ENCODE measurements around the gene VIM.

The VIM gene

DNA sequence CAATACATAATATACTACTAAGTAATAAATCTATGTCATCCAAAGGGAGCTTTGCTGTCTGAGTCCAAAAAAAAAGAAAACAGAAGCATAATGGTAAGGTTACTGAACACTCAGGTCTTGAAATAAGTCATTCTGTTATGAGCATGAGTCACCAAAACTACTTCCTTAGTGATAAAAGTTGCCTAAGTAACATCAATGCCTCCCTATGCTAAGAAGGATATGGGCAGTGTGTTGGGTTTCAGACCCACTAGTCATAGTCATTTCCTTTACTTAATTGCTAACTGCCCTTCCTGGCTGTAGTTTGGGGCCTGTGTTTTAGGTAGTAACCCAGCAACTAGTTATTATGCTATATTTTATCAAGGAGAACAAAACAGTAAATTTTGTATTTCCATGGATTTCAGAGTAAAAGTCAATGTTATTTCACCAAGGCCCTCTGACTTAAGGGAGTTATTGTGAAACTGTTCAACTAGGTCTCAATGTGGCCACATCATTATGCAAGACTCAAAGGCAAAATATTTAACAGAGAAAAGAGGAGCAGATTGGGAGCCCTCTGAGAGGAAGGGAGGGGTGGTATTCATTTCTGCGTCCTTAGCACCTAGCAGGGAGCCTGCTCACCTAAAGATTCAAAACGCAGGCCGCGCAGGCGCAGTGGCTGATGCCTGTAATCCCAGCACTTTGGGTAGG is 11.7 kb upstream of the VIM start:
- H3K4me3 ChIP-seq (IDR thresholded peaks at IDR 0.05; ENCODE audit: insufficient read depth, low read depth, low read length), result no peak overlapping the region
- H3K79me2 ChIP-seq (ENCODE audit: insufficient read depth, low read depth), result no peaks in the 10 kb centered on the region
- no peaks in the 10 kb centered on the region for H3K27me3 ChIP-seq (ENCODE audit: insufficient read depth, low read depth)
- H3K9ac ChIP-seq, result no peak overlapping the region
- TF ChIP-seq, protein P1, sequence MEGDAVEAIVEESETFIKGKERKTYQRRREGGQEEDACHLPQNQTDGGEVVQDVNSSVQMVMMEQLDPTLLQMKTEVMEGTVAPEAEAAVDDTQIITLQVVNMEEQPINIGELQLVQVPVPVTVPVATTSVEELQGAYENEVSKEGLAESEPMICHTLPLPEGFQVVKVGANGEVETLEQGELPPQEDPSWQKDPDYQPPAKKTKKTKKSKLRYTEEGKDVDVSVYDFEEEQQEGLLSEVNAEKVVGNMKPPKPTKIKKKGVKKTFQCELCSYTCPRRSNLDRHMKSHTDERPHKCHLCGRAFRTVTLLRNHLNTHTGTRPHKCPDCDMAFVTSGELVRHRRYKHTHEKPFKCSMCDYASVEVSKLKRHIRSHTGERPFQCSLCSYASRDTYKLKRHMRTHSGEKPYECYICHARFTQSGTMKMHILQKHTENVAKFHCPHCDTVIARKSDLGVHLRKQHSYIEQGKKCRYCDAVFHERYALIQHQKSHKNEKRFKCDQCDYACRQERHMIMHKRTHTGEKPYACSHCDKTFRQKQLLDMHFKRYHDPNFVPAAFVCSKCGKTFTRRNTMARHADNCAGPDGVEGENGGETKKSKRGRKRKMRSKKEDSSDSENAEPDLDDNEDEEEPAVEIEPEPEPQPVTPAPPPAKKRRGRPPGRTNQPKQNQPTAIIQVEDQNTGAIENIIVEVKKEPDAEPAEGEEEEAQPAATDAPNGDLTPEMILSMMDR (conservative IDR thresholded peaks at IDR 0.05; ENCODE audit: low read depth, low read length), result no peak
- no peak overlapping the region for H2AFZ ChIP-seq (ENCODE audit: low read depth)
- no peak overlapping the region for H3K4me2 ChIP-seq
- no peaks in the 10 kb centered on the region for H4K20me1 ChIP-seq (ENCODE audit: insufficient read depth)
- H3K36me3 ChIP-seq (ENCODE audit: insufficient read depth), result no peaks in the 10 kb centered on the region
- H3K27ac ChIP-seq, result no peak overlapping the region
- no peaks in the 10 kb centered on the region for H3K4me1 ChIP-seq (ENCODE audit: low read depth, poor library complexity, severe bottlenecking)

DNA sequence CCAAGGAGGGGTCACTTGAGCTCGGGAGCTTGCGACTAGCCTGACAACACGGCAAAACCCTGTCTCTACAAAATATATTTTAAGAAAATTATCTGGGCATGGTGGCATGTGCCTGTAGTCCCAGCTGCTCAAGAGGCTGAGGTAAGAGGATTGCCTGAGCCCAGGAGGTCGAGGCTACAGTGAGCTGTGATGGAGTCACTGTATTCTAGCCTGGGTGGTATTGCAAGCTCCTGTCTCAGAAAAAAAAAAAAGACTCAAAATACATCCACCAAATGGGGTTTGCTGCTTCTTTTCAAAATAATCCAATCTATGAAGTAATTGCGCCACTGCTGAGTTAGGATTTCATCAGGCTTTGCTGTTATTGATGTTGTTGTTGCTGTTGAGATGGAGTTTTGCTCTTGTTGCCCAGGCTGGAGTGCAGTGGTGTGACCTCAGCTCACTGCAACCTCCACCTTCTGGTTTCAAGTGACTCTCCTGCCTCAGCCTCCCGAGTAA is 11.1 kb upstream of the VIM start:
- H3K4me2 ChIP-seq, result no peak overlapping the region
- H3K9ac ChIP-seq, result no peak overlapping the region
- no peaks in the 10 kb centered on the region for H3K4me1 ChIP-seq (ENCODE audit: low read depth, poor library complexity, severe bottlenecking)

GRCh38 chr10:17217631-17218232 is 10.3 kb upstream of the VIM start:
- Histone ChIP-seq H2AFZ (ENCODE audit: low read depth) (no peak overlapping the region), H3K4me3 (IDR thresholded peaks at IDR 0.05; ENCODE audit: insufficient read depth, low read depth, low read length) (no peak overlapping the region), H3K4me1 (ENCODE audit: low read depth, poor library complexity, severe bottlenecking) (no peaks in the 10 kb centered on the region), H3K4me2 (no peak overlapping the region), H3K27me3 (ENCODE audit: insufficient read depth, low read depth) (no peaks in the 10 kb centered on the region), H3K27ac (no peak overlapping the region), H4K20me1 (ENCODE audit: insufficient read depth) (no peaks in the 10 kb centered on the region), H3K79me2 (ENCODE audit: insufficient read depth, low read depth) (no peaks in the 10 kb centered on the region), H3K36me3 (ENCODE audit: insufficient read depth) (no peaks in the 10 kb centered on the region), H3K9ac (no peak overlapping the region)
- TF ChIP-seq, protein P1 (conservative IDR thresholded peaks at IDR 0.05; ENCODE audit: low read depth, low read length), result no peak

More for the DNA sequence above, 11.1 kb upstream of the VIM start:
- Histone ChIP-seq H3K27me3 (ENCODE audit: insufficient read depth, low read depth) (no peaks in the 10 kb centered on the region), H3K36me3 (ENCODE audit: insufficient read depth) (no peaks in the 10 kb centered on the region), H3K27ac (no peak overlapping the region), H2AFZ (ENCODE audit: low read depth) (no peak overlapping the region), H4K20me1 (ENCODE audit: insufficient read depth) (no peaks in the 10 kb centered on the region), H3K4me3 (IDR thresholded peaks at IDR 0.05; ENCODE audit: insufficient read depth, low read depth, low read length) (no peak overlapping the region), H3K79me2 (ENCODE audit: insufficient read depth, low read depth) (no peaks in the 10 kb centered on the region)
- TF ChIP-seq, protein P1 (conservative IDR thresholded peaks at IDR 0.05; ENCODE audit: low read depth, low read length), result no peak

DNA sequence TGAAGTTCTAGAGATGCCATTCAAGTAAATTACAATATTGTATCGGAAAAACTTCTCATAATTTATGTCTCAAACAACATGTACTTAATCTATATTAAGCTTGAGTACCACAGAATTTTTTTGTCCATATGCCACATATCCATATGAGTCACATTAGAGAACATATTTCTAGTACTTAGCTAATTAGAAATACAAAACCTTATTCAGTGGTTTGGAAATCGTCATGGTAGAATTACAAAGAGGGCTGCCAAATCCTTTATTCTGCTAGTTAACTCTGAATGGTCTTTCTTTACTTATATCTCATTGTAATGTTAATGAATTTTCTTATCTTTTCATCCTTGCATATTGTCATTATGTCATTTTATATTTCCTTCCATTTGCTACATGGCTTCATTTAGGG is 9.0 kb upstream of the VIM start:
- Histone ChIP-seq H3K9ac (no peak overlapping the region), H3K4me2 (no peak overlapping the region), H3K36me3 (ENCODE audit: insufficient read depth) (no peaks in the 10 kb centered on the region), H3K27ac (no peak overlapping the region), H3K27me3 (ENCODE audit: insufficient read depth, low read depth) (no peaks in the 10 kb centered on the region), H3K4me3 (IDR thresholded peaks at IDR 0.05; ENCODE audit: insufficient read depth, low read depth, low read length) (no peak overlapping the region), H2AFZ (ENCODE audit: low read depth) (no peak overlapping the region), H4K20me1 (ENCODE audit: insufficient read depth) (no peaks in the 10 kb centered on the region), H3K79me2 (ENCODE audit: insufficient read depth, low read depth) (no peaks in the 10 kb centered on the region), H3K4me1 (ENCODE audit: low read depth, poor library complexity, severe bottlenecking) (no peaks in the 10 kb centered on the region)
- TF ChIP-seq, protein P1 (conservative IDR thresholded peaks at IDR 0.05; ENCODE audit: low read depth, low read length), result no peak
